Limb (tissue), 2 donors: ENCODE results near the gene ARL8A.
"Not testable (repeated sequence)": the region's sequence is repeated elsewhere in the genome, so short reads cannot be mapped to it uniquely, and the experiment has no call there.

ENCODE experiments used
- DNase-seq, 2 donors: peaks; one replicate each; pipeline ENCODE4 v3.0.0-alpha.2; 2016; ENCODE audit errors: extremely low spot score in 2 of 2

Gene ARL8A

DNA sequence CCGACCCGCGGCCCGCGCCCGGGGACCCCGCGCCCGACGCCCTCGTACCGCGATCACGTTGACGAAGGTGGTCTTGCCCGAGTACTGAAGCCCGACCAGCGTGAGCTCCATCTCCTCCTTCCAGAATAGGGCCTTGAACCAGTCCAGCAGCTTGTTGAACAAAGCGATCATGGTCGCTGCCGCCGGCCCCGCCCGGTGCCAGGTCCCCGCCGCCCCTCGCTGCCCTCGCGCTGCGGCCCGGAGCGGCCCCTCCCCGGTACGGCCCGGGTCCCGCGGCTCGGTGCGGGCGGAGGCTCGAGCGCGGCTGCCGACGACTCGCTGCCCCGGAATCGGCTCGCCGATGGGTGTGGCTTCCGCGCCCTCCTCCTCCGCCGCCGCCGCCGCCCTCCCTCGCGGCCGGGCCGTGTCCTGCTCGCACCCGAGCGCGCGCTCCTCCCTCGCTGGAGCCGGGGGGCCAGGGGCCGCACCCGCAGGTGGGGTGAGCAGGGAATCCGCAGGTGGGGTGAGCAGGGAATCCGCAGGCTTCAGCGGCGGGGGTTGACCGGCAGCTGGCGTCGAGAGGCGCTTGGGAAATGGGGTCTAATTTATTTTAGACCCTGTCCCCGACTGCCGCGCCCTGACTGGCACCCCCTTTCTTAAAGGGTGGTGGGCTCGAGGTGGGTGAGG, at the start of gene ARL8A:
TSS of gene ARL8A (minus strand) at position 336 of the 666 bp plus-strand sequence. CDS start at position 171, 165 bp downstream.
- peak in 1 of 2 donors; percentile 85 for DNase-seq

DNA sequence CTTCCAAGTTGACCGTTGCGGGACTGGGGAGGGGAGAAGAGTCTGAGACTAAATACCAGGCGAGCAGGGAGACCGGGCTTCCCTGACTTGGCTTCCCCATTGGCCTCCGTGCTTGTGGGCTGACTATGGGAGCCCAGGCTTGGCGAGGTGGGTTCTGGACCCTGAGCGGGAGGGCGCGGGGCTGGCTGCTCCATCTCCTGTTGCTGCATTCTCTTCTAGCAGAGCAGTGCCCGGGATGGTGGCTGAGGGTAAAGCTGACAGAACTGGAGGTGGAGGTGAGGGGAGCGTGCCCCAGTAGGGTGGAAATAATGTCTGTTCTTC, 49.8 kb upstream of the ARL8A start:
- DNase-seq: no peak

DNA sequence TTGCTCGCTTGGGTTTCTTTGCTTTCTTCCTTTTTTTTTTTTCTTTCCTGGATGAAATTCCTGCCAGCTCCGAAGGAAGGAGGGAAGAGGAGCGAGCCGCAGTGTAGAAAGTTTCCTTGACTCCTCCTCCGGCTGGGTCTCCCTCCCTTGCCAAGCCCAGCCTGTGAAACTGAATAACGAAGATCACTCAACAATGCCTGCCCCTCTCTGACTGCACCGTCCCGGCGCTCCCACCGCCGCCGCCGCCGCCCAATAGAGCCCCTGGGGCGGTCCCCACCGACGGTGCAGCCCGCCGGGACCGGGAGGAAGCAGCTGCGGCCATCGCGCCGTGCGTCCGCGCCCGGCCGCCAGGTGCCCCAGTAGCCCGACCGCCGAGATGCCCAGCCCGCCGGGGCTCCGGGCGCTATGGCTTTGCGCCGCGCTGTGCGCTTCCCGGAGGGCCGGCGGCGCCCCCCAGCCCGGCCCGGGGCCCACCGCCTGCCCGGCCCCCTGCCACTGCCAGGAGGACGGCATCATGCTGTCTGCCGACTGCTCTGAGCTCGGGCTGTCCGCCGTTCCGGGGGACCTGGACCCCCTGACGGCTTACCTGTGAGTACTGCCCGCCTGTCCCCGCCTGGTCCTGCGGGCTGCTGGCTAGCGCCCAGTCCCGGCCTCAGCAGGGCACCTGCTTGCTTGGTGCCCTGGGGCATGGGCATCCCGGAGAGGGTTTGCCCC, 49.2 kb upstream of the ARL8A start, which contains the start of gene LGR6:
TSS of gene LGR6 (plus strand) at position 186 of the 714 bp plus-strand sequence. CDS start at position 377, 191 bp downstream.
- DNase-seq: no peak

DNA sequence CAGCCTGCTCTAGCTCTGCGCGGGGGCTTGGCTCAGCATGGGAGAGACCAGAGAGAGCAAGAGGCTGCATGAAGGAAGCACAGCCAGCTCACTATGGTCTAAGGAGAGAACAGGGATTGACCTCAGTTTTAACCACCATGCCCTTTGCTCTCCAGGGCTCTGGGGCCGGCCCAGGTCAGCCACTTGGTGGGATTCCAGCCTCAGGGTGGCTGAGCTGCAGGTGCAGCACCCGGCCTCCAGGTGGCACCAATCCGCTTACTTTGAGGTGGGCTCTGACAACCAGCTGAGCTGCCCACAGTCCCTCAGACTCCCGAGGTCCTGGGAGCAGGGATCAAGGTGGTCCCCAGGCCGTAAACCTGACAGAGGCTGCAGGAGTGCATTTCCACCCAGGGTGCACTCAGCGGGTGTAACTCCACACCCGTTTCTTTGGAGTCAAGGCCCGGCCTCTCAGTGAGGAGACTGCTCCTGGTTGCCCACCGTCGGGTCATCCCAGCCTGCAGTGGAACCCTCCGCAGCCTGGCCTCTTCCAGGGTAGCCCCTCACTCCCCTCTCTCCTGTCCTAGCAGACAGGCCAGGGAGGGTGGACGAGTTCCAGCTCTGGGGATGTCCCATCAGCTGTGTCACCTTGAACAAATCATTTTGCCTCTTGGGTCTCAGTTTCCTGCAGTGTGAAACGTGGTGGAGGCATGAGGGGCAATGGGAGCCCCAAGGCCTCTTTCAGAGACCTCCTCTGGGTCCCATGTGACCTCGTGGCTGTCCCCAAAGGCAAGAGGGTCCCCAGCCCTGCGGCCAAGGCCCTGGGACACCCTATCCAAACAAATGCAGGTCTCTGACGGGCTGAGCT, 48.5 kb upstream of the ARL8A start:
- peak in 1 of 2 donors; percentile 78 for DNase-seq

DNA sequence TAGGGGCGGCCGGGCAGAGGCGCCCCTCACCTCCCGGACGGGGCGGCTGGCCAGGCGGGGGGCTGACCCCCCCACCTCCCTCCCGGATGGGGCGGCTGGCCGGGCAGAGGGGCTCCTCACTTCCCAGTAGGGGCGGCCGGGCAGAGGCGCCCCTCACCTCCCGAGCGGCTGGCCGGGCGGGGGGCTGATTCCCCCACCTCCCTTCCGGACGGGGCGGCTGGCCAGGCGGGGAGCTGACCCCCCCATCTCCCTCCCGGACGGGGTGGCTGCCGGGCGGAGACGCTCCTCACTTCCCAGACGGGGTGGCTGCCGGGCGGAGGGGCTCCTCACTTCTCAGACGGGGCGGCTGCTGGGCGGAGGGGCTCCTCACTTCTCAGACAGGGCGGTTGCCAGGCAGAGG, 46.9 kb upstream of the ARL8A start:
- not testable (repeated sequence) for DNase-seq

DNA sequence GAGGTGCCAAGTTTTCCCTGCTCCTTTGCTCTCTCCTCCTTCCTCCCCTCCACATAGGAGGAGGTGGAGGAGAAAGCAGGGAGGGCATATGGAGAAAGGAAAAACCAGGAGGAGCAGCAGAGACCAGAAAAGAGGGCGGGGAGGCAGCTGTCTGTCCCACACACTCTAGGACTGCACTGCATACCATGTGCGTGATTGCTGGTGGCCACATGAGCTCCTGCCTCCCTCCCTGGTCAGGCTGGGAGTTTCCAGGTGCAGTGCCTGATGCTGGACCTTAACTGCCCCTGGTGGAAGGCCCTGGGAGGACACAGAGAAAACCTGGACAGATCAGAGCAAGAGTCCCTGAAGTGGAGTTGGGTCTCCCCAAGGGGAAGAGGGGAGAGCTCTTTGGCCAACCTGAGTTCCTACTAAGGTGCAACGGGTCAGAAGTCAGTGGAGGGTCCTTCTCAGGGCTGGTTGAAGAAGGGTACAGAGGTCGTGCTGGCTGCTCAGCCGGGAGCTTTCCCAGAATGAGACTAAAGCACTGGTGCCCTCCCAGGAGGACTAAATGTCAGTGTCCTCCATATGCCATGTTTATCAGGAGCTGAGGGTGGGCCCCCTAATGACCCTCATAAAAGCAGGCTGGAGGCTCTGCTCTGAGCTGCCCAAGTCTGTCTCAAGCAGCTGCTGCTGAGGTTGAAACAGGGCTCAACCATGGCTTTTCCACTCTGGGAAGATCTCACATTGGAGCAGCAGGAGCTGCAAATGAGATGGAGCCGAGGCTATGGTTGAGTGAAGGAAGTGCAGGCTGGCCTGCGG, 45.6 kb upstream of the ARL8A start:
- no peak for DNase-seq

DNA sequence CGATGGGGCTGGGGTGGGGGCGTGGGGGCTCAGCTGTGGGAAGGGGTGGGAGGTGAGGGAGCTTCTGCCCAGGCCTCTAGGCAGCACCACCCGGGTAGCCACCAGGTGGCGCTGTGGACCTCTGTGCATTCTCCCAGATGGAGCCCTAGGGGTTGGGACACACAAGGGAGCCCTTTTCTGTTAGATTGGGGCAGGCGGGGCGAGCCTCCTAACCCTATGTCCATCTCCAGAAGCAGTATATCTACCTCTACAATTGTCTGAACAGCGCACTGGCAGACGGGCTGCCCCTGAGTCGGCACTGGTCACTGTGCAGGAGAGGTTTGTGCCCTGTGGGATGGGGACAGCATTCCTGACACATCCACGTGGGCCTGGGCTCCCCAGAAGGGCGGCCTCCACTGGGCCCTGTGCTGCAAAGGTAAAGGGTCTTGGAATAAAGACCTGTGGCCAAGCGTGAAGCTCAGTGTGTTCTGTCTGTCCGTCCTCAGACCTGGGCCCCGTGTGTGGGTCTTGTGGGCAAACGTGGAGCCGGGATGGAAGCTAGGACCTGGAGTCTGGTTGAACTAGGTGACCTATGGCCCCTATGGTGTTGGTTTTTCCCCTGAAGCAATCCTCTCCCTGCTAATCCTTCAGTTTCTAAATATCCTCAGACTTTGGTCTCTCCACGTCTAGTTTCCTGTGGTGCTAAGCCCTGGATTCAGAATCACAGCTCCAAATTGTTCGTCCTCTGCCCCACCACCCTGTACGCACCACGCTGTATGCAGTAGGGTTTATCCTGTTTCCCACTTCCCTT, 44.7 kb upstream of the ARL8A start:
- peak in 1 of 2 donors; percentile 83 for DNase-seq

DNA sequence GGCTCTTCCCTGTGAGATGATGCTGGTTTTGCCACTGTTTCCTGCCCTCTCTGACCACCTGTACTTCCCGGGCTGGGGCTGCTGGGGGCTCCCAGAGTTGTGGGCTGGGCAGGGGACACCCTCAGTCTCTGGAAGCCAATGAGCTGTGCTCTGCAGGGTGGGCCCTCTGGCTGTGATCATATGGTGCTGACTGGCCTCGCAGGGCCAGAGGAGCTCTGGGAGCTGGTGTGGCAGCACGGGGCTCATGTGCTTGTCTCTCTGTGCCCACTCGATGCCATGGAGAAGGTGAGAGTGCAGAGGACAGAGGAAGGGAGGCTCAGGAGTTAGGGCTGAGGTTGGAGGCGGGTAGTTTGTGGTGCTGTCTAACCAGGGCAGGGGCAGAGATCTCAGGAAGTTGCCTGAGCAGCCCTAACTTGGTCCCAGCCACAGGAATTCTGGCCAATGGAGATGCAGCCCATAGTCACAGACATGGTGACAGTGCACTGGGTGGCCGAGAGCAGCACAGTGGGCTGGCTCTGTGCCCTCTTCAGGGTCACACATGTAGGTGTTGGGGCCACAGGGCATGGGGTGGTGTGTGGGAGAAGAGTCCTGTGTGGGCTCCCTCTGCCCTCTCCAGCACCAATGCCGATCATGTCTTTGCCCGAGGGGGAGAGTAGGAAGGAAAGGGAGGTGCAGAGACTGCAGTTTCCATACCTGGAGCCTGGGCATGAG, 43.3 kb upstream of the ARL8A start:
- no peak for DNase-seq

DNA sequence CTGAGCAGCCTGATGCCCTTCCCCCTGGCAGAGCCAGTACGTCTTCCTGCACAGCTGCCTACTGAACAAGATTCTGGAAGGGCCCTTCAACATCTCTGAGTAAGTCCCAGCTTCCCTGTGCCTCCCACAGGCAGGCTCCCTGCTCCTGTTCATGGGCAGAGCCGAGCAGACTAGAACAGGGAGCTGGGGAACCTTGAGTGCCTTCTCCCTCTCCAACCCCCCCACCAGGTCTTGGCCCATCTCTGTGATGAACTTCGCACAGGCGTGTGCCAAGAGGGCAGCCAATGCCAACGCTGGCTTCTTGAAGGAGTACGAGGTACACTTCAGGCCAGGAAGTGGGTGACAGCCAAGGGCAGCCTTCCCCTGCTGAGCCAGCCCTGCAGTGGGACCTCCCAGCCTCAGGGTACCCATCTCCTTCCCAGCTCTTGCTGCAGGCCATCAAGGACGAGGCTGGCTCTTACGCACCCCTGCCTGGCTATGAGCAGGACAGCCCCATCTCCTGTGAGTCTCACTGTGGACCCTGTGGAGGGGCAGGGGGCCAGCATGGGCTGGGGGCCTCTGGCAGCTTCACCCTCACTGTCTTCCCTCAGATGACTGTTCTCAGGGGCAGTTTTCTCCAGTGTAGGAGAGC, 42.6 kb upstream of the ARL8A start:
- no peak for DNase-seq

DNA sequence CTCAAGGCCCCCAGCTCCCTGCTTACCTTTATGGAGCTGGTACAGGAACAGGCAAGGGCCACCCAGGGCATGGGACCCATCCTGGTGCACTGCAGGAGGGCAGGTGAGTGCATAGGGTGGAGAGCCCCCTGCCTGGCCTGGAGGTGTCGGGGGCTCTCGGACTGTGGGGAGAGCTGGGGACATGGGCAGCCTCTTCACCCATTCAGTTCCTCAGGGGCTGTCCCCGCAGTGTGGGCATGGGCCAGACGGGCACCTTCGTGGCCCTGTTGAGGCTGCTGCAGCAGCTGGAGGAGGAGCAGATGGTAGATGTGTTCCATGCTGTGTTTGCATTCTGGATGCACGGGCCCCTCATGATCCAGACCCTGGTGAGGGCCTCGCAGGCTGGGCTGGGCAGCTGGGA, 41.8 kb upstream of the ARL8A start:
- DNase-seq: no peak

DNA sequence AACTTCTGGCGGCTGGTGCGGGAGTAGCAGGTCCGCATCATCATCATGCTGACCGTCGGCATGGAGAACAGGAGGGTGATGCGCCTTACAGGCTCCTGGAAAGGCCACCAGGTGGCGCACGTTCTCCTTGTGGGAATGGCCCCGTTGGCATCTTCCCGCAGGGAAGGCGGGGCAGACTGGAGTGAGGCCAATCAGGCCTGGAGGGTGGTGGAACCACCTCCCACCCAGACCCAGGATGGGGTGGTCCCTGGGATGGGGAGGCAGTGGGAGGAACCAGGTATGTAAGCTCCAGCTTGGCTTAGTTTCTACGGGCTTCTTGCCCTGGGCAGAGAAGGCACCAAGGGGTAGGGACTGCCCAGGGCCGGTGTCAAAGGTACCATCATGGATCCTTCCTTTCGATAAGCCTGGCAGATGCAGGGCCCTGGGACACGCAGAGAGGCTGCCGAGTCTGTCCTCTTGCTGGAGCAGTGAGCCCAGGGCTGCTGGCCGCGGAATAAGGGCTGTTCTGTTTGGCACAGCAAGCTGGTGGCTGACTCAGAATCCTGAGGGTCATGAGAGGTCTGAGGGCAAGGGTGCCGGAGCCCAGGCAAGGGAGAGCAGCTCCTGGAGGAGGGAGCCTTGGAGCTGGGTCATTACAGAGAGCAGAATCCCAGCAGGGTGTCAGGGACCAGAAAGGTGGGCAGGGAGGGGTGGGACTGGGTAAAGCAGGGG, 40.4 kb upstream of the ARL8A start:
- peak; percentile 48 to 87 for DNase-seq

DNA sequence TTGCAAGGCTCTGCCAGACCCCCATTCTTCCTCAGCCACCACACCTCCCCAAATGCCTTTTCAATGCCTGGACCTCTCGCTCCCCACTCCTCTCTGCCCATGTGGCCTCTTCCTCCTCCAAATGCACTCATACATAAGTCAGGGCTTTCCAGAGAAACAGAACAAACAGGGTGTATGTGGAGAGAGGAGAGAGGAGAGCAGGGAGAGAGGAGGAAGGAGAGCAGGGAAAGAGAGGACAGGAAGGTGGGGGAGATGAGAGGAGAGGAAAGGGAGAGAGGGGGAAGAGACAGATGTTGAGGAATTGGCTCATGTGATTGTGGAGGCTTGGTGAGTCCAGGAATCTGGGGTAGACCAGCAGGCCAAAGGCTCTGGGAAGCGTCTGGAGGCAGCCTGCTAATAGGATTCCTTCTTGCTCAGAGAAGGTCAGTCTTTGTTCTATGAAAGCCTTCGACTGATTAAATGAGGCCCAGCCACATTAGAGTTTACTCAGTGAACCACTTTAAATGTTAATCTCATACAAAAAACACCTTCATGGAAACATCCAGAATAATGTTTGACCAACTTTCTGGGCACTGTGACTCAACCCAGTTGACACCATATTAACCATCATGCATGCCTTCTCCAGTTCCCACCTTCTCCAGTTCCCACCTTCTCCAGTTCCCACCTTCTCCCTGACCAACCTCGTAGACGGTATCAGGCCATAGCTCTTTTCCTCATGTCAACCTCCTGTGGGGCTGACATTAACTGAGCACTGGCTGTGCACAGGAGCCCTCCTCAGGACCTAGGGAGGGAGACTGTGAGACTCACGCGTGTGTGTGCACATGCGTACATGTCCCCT, 37.7 kb upstream of the ARL8A start:
- DNase-seq: no peak

DNA sequence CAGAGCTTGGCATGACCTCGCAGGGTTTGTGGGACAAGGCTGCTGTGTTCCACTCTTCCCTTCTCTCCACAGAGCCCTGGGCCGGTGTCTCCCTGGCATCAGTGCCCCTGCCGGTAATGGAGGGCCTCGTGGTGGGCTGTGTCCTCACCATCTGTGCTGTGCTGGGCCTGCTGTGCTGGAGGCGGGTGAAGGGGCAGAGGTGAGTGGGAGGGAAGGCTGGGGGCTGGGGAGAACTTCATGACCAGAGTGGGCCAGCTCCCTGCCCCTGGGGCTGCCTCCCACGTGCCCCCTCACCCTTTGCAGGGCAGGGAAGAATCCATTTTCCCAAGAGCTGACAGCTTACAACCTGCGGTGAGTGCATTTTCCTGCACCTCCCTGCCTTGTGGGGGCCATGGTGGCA, 37.0 kb upstream of the ARL8A start:
- DNase-seq: no peak

DNA sequence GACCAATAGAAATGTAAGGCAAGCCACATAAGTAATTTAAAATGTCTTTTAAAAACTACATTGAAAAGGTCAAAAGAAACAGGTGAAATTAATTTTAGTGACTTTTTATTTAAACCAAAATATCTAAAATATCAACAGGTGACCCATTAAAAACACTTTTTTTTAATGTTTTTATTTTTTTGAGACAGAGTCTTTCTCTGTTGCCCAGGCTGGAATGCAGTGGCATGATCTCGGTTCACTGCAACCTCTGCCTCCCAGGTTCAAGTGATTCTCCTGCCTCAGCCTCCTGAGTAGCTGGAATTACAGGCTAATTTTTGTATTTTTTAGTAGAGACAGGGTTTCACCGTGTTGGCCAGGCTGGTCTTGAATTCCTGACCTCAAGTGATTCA, 36.2 kb upstream of the ARL8A start:
- not testable (repeated sequence) for DNase-seq

DNA sequence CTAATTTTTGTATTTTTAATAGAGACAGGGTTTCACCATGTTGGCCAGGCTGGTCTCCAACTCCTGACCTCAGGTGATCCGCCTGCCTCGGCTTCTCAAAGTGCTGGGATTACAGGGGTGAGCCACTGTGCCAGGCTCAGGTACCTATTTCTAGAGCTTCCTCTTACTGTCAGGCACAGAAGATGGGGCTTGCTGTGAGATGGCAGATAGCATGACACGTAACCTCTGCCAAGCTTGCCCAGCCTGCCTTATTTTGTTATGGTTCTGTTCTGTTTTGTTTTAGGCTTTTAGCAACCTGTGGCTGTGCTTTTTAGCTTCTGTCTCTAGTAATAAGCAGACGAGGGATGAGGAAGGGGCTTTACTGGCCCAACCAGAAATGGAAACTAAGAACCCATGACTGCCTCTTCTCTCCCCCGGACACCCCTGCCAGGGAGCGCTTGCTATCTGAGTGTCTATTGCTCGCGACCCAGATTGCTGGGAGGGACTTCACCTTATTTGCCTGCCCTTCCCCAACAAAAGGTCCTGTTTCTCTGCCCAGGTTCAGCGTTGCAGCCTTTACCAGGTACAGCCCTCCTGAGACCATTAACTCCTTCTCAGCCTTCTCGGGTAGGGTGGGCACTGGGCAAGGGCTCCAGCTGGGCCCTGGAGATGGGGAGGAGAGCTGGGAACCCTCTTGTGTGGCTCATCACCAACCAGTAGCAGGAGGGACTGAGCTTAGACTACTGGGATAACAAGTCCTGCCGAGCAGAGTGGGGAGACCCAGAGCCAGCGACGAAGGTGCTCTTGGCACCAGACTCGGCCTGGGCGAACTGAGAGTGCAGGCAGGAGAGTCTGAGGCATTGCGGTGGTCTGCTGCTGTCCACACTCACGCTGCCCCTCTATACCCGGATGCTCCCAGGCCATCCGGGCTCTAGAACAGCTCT, 35.6 kb upstream of the ARL8A start:
- DNase-seq: no peak

DNA sequence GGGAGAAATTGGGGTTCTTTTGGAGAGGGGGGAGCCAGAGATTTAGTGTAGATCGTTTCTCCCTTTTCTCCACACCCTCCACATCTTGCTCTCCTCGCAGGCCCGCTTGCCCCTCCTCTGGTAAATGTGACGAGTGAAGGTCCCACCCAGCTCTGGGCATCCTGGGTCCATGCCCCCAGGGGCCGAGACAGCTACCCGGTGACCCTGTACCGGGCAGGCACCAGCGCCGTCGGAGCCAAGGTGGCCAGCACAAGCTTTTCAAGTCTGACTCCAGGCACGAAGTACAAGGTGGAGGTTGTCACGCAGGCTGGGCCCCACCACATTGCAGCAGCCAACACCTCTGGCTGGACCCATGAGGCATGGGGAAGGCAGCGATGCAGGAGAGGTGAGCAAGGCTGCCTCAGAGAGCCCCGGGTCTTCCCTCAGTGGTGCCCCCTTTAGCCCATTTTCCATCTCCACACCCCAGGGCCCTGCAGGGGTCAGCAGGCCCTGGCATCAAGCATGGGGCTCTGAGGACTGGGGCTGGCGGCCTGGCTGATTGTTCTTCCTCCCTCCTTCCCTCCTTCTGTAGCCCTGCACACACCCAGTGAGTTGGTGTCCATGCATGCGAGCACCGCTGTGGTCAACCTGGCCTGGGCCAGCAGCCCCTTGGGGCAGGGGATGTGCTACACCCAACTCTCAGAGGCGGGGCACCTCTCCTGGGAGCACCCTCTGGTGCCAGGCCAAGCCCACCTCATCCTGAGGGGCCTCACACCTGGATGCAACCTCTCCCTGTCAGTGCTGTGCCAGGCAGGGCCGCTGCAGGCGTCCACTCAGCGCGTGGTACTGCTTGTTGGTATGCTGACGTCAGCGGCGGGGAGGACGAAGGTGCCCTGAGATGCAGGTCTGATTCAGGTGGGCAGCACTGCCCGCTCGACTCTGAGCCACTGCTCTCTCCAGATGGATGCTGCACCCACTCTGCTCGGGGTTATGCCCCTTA, 32.7 kb upstream of the ARL8A start:
- DNase-seq: no peak
